NCI-H2196 treated with DMSO at 0.1 percent for 48 hours (cell line): ENCODE measurements around the gene ADARB1.

Experiments used
- DNase-seq: peaks from one replicate; lab custom pipeline; 2025; ENCODE audit not compliant: unreplicated experiment; lab: John Stamatoyannopoulos, UW

Gene ADARB1

DNA sequence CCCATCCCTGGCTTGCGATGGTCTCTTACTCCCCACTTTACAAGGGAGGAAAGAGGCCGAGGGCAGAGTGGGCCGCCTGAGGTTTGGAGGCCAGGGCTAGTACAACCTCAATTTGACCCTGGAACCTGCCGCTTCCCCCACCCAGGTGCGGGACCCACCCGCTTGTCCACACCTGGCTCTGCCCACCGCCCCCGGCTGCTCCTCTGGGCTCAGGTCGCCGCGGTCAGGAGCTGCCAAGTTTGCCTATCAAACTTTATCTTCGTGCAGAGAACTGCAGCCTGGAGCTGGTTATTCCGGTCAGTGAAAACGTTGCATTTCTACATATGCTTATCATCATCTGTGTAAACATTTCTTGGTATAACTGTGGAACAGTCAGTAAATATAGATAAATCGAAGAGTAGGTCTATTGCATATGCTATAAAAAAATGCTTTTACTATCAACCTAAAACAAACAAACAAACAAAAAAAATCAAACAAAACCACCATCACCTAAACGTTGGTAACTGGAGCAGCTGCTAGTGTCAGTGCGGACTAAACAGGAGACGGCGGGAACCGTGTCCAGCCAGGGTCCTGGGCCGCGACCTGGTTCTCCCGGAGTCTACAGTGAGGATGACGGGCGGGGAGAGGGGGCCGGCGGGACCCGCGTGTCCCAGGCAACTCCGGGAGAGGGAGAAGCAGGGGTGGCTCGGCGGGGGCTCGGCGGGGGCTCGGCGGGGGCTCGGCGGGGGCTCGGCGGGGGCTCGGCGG lies 906 bp upstream of the ADARB1 start:
- DNase-seq, result no peak

DNA sequence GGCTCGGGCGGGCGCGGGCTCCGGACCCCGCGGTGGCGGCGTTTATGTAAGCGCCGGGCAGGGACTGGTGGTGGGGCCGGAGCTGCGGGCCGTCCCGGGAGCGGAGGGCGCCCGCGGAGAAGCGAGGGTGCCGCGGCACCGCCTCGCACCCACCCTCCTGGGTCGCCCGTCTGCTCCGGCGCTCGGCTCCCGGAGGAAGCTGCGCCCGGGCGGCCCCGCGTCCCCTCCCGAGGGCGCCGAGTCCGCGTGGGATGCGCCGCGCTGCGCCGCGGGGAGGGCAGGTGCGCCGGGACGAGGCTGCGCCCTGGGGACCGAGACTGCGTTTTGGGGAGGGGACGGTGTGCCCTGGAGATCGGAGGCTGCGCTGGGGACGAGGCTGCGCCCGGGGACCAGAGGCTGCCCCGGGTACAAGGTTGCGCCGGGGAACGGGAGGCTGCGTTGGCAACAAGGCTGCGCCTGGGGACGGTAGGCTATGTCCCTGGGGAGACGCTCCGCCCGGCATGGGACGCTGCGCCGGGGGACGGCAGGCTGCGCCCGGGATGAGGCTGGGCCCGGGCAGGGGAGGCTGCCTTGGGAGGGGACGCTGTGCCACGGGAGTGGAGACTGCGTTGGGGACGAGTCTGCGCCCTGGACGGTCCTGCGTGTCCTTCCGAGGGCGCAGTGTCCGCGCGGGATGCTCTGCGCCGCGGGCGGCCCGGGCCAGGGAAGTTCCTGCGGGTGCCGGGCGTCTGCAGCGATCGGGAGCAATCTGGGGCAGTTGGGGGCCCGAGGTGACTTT lies 627 bp downstream of the ADARB1 start:
- DNase-seq, result no peak

- no peak for DNase-seq
Observed at GRCh38 chr21:45075596-45076244, 1.3 kb downstream of the ADARB1 start.

DNA sequence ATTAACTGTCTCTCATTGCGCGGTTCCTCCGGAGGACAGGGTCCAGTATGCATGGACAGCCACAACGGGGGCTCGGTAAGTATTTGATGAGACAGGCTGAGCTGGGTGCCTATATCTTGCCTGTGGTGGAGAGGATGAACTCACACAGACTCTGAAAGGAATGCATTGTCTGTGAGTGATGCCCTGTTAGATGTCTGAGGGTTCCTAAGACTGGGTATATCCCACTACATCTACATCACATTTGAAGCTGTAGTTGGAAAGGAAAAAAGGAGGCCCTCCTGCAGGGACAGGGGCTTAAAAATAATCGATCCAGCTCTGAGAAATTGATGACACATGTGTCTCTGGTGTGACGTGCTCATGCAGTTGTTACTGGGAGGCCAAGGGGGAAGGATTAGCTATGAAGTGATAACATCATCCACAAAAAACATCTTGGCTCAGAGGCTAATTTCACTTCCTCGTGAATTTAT lies 1.9 kb downstream of the ADARB1 start:
- DNase-seq, result no peak

- DNase-seq, result no peak
Observed at GRCh38 chr21:45078371-45078770, 4.0 kb downstream of the ADARB1 start.

GRCh38 chr21:45078877-45079281 lies 4.5 kb downstream of the ADARB1 start:
- no peak for DNase-seq

GRCh38 chr21:45079351-45079750 lies 5.0 kb downstream of the ADARB1 start:
- DNase-seq, result no peak

GRCh38 chr21:45080232-45080631 lies 5.9 kb downstream of the ADARB1 start:
- DNase-seq, result no peak

DNA sequence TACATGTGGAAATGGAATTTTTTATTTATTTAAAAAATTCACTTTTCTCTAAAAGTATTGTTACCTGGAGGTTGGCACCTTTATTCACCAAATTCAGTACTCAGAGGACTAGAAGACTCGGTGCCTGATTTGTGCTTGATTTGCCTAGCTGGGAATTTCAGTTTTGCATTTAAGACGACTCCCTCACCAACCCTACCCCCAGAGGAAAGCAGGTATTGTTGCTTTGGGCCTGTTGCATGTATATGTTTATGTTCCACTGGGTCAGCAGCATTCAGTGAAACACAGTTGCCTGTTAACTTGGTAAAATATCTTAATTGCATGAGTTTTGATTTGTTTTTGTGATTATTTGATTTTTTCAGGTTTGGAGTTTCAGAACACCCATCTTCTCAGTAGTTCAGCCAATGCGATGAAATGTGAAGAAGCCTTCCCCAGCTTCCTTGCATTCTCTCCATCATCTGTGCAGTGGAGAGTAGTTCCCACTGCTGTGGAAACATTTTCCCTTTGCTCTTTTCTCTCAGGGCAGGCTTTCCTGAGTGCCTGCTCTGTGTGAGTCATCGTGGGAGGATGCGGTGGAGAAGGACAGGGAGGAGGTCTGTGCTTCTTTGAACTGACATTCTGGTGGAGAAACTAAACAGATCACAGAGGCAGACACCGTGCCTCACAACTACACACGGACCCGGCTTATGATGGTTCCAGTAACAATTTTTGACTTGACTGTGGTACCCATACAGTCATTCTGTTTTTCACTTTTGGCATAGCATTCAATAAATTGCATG lies 6.4 kb downstream of the ADARB1 start:
- DNase-seq, result no peak

DNA sequence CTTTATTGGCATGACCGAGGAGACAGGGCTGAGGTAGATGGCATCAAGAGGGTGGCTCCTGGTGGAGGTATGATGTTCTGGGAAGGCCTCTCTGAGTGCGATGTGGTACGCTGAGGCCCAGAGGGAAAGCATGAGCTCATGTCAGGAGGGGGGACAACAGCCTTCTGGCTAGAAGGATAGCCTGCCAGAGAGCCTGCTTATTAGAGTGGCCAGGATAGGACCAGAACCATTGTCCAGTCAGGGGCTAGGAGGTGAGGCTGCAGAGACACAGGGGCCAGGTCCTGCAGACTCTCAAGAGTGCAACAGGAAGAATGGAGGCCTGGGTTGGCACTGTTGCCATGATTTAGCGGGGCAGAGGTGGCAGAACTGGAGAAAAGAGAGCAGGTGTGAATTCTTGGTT lies 7.3 kb downstream of the ADARB1 start:
- no peak for DNase-seq

DNA sequence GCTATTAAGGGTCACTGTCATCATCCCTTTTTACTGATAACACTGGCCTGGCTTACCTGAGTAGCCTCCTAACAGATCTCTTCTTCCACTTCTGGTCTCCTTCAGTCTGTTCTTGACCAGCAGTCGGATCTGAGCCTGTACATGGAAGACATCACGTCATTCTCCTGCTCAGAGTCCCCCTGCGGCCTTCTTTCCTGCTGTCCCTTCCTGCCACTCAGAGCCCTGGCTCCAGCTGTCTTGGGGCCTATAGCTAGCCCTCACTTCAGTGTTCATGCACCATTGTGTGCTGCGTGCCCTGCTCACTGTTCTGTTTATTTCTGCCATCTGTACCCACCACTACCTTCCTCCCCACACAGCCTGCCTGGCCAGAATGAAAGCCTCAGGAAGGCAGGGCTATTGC lies 8.4 kb downstream of the ADARB1 start:
- no peak for DNase-seq

GRCh38 chr21:45084121-45084520 lies 9.7 kb downstream of the ADARB1 start:
- no peak for DNase-seq

GRCh38 chr21:45084881-45085536 lies 10.6 kb downstream of the ADARB1 start:
- DNase-seq, result no peak

GRCh38 chr21:45085700-45086099 lies 11.3 kb downstream of the ADARB1 start:
- no peak for DNase-seq

DNA sequence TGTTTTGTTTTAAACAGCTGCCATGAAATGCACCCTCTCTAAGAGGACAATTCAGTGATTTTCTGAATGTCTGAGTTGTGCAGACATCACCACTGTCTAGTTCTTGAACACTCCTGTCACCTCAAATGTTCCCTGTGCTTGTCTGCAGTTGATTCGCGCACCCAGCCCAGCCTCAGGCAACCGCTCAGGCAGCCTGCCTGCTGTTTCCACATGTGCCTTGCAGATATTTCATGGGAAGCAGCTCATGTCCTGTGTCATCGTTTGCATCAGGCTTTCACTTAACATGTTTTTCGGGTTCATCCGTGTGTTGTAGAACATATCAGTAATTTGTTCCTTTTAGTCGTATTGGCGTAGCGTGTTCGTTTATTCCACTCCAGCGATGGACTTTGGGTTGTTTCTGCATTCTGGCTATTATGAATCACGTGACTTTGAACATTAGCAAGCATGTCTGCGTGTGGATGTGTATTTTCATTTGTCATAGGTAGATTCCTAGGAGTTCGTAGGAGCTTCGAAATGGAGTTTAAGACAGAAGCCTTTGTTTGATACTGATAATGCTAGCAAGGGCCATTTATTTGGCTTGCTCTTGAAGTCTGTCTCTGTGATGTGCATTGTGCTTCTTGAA lies 12.1 kb downstream of the ADARB1 start:
- DNase-seq, result no peak

DNA sequence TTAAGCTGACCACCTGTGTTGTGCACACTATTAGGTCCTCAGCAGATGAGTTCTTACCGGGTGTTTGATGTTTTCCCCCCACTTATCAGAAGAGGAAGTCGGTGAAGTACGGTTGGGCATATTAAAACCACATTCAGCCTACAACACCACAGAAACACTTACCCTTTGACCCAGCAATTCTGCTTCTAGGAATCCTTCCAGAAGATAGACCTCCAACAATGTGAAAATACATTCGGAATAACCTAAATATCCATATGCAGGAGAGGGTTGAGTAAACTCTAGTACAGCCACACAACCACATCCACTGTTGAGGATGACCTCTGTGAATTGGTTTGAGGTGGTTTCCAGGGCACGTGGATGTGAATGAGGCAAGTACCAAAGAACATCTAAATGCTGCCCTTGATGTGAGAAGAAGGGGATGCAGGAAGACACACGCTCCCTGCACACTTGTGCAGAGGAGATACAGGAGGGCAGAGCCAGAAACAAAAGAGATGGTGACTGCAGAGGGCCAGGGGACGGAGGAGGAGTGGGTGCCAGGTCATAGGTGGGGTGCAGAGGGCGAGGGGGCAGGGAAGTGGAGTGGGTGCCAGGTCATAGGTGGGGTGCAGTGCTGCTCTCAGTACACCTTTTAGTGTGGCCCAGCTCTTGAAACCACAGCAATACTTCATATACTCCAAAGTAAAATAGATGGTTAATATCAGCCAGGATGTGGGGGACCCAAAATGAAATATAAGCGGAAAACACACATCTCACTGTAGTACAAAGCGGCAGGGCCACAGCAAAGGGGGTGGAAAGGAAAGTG lies 12.8 kb downstream of the ADARB1 start:
- no peak for DNase-seq

GRCh38 chr21:45088116-45088515 lies 13.7 kb downstream of the ADARB1 start:
- no peak for DNase-seq

GRCh38 chr21:45088729-45089128 lies 14.3 kb downstream of the ADARB1 start:
- no peak for DNase-seq

- DNase-seq, result no peak
Observed at GRCh38 chr21:45089964-45090363, 15.6 kb downstream of the ADARB1 start.
